ENCODE results near the gene ADIRF.
"Not testable (repeated sequence)": the region's sequence is repeated elsewhere in the genome, so short reads cannot be mapped to it uniquely, and the experiment has no call there.

Gene ADIRF

DNA sequence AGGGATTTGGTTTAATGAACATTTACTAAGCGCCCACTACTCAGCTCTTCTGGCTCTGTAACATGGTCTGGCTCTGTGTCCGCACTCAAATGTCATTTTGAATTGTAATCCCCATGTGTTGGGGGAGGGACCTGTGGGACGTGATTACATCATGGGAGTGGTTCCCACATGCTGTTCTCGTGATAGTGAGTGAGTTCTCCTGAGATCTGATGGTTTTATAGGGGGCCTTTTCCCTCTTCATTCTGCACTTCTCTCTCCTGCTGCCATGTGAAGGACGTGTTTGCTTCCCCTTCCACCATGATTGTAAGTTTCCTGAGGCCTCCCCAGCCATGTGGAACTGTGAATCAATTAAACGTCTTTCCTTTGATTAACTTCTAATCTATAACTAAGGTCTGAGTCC lies 12.7 kb downstream of the ADIRF start:
- DNase-seq: not testable (repeated sequence)

GRCh38 chr10:86981716-86982115 lies 13.4 kb downstream of the ADIRF start:
- DNase-seq: no peak

DNA sequence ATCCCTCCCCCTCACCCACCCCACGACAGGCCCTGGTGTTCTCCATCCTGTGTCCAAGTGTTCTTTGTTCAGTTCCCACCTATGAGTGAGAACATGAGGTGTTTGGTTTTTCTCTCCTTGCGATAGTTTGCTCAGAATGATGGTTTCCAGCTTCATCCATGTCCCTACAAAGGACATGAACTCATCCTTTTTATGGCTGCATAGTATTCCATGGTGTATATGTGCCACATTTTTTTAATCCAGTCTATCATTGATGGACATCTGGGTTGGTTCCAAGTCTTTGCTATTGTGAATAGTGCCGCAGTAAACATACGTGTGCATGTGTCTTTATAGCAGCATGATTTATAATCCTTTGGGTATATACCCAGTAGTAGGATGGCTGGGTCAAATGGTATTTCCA lies 16.2 kb downstream of the ADIRF start:
- not testable (repeated sequence) for DNase-seq

GRCh38 chr10:86988520-86988919 lies 20.2 kb downstream of the ADIRF start:
- DNase-seq: no peak

DNA sequence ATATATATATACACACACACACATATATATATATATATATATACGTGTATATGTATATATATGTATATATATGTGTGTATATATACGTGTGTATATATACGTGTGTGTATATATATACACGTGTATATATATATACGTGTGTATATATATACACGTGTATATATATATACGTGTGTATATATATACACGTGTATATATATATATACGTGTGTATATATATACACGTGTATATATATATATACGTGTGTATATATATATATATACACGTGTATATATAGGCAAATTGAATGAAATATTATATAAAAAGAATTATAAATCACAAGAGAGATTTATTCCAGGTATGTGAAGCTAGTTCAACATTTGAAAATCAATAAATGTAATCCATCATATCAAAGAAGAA lies 23.1 kb downstream of the ADIRF start:
- not testable (repeated sequence) for DNase-seq

DNA sequence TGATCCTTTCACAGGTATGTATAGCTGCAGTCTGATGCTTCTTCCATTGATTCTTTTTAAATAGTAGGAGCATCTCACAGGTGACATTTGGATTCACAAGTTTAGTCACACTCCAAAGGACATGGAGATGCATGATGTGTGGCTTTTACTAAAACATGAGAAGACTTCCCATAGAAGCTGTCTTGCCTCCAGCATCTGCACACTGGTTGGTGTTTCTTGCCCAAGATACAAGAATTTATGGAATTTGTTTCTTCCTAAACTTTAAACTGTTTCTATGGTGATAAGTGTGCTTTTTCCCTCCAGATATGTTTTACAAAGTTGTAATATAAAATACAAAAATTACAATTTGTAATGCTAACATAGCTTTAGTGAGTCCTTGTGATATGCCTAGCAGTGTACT lies 24.2 kb downstream of the ADIRF start:
- DNase-seq: no peak

DNA sequence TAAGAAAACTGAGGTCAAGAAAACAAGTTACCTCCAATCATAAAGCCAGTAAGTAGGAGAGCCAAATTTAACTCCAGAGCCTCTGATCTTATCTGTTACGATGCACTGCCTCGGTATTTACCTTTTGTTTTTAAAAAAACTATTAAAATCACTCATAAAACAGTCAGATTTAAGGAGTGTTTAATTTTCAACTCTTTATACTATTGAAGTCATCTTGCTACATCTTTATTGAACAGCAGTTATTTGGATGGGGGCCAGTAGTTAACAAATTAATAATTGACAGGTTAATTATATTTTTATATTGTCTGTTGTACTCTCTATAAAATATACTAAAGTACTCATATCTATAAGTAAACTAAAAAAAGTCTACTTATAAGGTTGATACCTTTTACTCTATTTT lies 24.6 kb downstream of the ADIRF start:
- no peak for DNase-seq

DNA sequence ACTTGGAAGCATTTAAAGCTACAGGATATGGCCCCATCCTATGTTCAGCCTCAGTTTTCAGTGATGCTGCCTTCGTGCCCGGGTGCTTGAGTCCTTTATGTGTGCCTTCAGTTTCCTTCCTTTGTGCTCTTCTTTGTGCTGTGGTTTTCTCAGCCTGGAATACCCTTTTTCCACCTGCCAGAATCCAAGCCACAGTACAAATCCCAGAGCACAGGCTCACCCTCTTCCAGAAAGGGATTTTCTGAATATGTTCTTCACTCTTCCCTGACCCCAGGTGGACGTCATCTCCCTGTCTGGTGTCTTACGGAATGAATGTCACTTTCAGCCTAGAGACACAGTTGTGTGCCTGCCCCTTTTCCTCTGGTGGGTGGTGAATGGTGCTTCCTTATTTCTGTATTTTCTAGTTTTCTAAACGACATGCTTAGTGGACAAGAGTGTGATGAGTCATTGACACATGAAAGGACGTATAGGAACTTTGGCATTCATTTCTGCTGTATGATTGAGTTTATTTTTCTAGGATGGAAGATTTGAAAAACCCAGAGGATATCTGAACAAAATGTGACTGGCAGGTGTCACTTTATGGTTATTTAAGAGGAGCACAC lies 31.6 kb downstream of the ADIRF start:
- DNase-seq: peak; percentile 2

- no peak for DNase-seq
These were observed 32.2 kb downstream of the ADIRF start for GRCh38 chr10:87000491-87000890.

GRCh38 chr10:87007124-87007523 lies 38.8 kb downstream of the ADIRF start:
- DNase-seq: not testable (repeated sequence)

DNA sequence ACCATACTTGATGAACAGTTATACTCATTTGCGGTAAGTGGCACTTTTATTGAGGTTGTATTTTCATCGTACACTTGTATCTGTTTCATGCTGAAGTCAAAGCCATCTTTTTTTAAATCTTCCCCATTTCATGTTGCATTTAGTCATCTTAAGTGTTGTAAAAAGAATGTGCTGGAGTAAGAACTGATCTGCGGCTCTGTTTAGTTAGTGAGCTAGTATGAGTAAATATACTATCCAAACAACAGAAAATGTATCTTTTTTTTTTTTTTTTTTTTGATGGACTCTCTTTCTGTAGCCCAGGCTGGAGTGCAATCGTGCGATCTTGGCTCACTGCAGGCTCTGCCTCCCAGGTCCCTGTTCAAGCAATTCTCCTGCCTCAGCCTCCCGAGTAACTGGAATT lies 39.4 kb downstream of the ADIRF start:
- not testable (repeated sequence) for DNase-seq

DNA sequence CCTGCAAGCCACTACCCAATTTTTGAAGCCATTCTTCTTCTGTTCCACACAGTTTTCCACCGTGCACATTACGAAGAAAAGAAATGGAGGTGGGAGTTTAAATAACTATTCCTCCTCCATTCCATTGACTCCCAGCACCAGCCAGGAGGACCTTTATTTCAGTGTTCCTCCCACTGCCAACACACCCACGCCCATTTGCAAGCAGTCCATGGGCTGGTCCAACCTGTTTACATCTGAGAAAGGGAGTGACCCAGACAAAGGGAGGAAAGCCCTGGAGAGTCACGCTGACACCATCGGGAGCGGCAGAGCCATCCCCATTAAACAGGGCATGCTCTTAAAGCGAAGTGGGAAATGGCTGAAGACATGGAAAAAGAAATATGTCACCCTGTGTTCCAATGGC lies 40.0 kb downstream of the ADIRF start:
- DNase-seq: not testable (repeated sequence)

GRCh38 chr10:87009134-87009696 lies 40.9 kb downstream of the ADIRF start:
- not testable (repeated sequence) for DNase-seq

GRCh38 chr10:87013528-87013927 lies 45.2 kb downstream of the ADIRF start:
- DNase-seq: not testable (repeated sequence)

- DNase-seq: not testable (repeated sequence)
These were observed 46.9 kb downstream of the ADIRF start for GRCh38 chr10:87014986-87015716.

DNA sequence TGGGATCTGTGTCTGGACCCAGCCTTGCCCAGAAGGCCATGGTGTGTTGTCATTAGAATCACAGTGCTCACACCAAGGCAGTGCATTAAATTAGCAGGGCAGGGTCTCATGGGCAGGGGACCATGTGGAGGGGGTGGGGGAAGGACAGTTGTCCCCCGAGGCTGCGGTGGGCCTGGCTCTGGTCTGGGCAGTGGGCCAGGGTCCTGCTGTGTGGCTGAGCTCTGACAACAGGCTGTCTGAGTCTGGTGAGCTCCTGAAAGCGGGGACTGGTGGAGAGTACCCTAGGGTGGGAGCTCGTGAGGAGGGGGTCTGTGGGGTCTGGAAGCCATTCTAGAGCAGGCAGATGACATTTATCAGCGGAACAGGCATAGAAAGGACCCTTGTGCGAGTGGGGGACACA lies 49.8 kb downstream of the ADIRF start:
- DNase-seq: not testable (repeated sequence)

- not testable (repeated sequence) for DNase-seq
These were observed 50.8 kb downstream of the ADIRF start for GRCh38 chr10:87019066-87019465.

DNA sequence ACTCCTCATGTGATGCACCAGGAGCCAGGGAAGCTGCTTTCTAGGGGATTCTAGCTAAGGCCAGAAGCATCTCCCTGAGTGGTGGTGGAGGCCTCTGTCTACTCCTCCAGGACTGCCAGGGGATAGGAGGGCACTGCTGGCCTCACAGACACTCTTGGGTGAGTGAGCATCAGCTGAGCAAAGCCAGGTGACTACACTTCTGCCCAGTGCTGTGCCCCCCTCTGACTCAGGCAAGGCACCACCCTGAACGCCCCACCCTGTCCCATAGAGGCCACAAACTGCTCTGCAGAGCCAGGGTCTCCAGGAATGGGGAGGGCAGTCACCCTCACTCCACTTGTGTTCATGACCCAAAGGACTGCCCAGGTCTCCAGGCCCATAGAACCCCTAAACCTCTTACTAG lies 51.2 kb downstream of the ADIRF start:
- DNase-seq: not testable (repeated sequence)

DNA sequence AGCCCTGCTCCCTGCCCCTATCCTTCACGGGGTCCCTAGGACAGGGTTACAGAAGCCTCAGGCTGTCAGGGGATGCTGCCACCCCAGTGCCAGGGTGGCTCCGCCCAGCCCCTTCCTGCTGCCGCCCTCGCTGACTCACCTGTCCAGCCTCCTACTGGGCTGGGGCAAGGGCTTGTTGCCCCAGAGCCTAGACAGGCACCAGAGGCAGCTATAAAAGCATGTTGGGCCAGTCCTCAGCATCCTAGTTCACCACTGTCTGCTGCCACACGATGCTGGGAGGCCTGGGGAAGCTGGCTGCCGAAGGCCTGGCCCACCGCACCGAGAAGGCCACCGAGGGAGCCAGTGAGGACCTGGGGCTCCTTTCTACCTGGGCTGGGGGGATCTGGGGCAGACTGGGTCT lies 51.8 kb downstream of the ADIRF start, which contains the start of gene FAM25A:
Gene FAM25A (plus strand): TSS at position 239 of the 400 bp plus-strand sequence. CDS start 31 bp downstream, at position 270.
- DNase-seq: not testable (repeated sequence)
